ENCODE data around the gene ANKRD17. TPM values are rescaled to one million over a fixed set of nuclear protein-coding genes. Genes with fewer than 3 reads are reported as not detected.

The ANKRD17 gene
- total RNA-seq, 6 experiments from 2014 or later, result 25.1 to 34.0 (median 28.1) TPM

- no peak for TF ChIP-seq CTCF (IDR thresholded peaks at IDR 0.05)
- TF ChIP-seq POLR2A (IDR thresholded peaks at IDR 0.05), result no peak
- no peak overlapping the region for H3K4me3 ChIP-seq
- DNase-seq (no peak), ATAC-seq (no peak)
- no peak overlapping the region for H3K27ac ChIP-seq
- H3K36me3 ChIP-seq, result no peaks in the 10 kb centered on the region
- H3K27me3 ChIP-seq, result no peaks in the 10 kb centered on the region
- no peaks in the 10 kb centered on the region for H3K9me3 ChIP-seq
- peaks cover 0 to 15% (median under 1%) of the 10 kb centered on the region in 4 donors for H3K4me1 ChIP-seq
- intact Hi-C loops (cut with DNase I), result no loop called here
Measured at GRCh38 chr4:73248821-73249220, 9.8 kb downstream of the ANKRD17 start.

- H3K4me1 ChIP-seq, result peaks cover 0 to 11% (median 0%) of the 10 kb centered on the region in 4 donors
- no peak for ATAC-seq
- 93% methylated on average over 1 of the region's 1 CpG for WGBS (ENCODE audit: insufficient coverage, low coverage, low lambda C conversion rate, missing lambda C conversion rate)
- no peaks in the 10 kb centered on the region for H3K27me3 ChIP-seq
- no peak overlapping the region for H3K27ac ChIP-seq
- H3K9me3 ChIP-seq, result no peaks in the 10 kb centered on the region
- no peaks in the 10 kb centered on the region for H3K36me3 ChIP-seq
- no peak overlapping the region for H3K4me3 ChIP-seq
- intact Hi-C loops (cut with DNase I), result no loop called here
- TF ChIP-seq POLR2A (IDR thresholded peaks at IDR 0.05) (no peak), CTCF (IDR thresholded peaks at IDR 0.05) (no peak)
- DNase-seq, result no peak
Measured at GRCh38 chr4:73248416-73248815, 10.2 kb downstream of the ANKRD17 start.

- ATAC-seq (no peak), DNase-seq (no peak)
- Histone ChIP-seq H3K4me1 (peaks cover 0 to 8% (median 0%) of the 10 kb centered on the region in 4 donors), H3K36me3 (no peaks in the 10 kb centered on the region), H3K9me3 (no peaks in the 10 kb centered on the region), H3K4me3 (no peak overlapping the region), H3K27me3 (no peaks in the 10 kb centered on the region), H3K27ac (no peak overlapping the region)
- TF ChIP-seq POLR2A (IDR thresholded peaks at IDR 0.05), result no peak
- TF ChIP-seq CTCF (IDR thresholded peaks at IDR 0.05), result no peak
- intact Hi-C loops (cut with DNase I), result no loop called here
Measured at GRCh38 chr4:73247100-73247499, 11.5 kb downstream of the ANKRD17 start.

- intact Hi-C loops (cut with DNase I), result no loop called here
- H3K27me3 ChIP-seq, result no peaks in the 10 kb centered on the region
- H3K36me3 ChIP-seq, result no peaks in the 10 kb centered on the region
- DNase-seq (no peak), ATAC-seq (no peak)
- H3K27ac ChIP-seq, result no peak overlapping the region
- no peak overlapping the region for H3K4me3 ChIP-seq
- WGBS (ENCODE audit: insufficient coverage, low coverage, low lambda C conversion rate, missing lambda C conversion rate), result 78% methylated on average over 2 of the region's 2 CpGs
- TF ChIP-seq CTCF (IDR thresholded peaks at IDR 0.05) (no peak), POLR2A (IDR thresholded peaks at IDR 0.05) (no peak)
- peaks cover 0 to 11% (median 0%) of the 10 kb centered on the region in 4 donors for H3K4me1 ChIP-seq
- H3K9me3 ChIP-seq, result no peaks in the 10 kb centered on the region
Measured at GRCh38 chr4:73245955-73246354, 12.6 kb downstream of the ANKRD17 start.

GRCh38 chr4:73244945-73245601, 13.5 kb downstream of the ANKRD17 start:
- Histone ChIP-seq H3K36me3 (no peaks in the 10 kb centered on the region), H3K27ac (no peak overlapping the region), H3K9me3 (no peaks in the 10 kb centered on the region), H3K4me1 (peaks cover 0 to 11% (median 0%) of the 10 kb centered on the region in 4 donors), H3K4me3 (no peak overlapping the region), H3K27me3 (no peaks in the 10 kb centered on the region)
- DNase-seq (no peak), ATAC-seq (peak in 1 of 4 donors; percentile 20)
- 92% methylated on average over 3 of the region's 4 CpGs for WGBS (ENCODE audit: insufficient coverage, low coverage, low lambda C conversion rate, missing lambda C conversion rate)
- intact Hi-C loops (cut with DNase I), result no loop called here
- no peak for TF ChIP-seq CTCF (IDR thresholded peaks at IDR 0.05)
- no peak for TF ChIP-seq POLR2A (IDR thresholded peaks at IDR 0.05)

All from right lobe of liver (tissue), 6 donors.